Measurements from ENCODE around the gene RBM20.

Gene RBM20

DNA sequence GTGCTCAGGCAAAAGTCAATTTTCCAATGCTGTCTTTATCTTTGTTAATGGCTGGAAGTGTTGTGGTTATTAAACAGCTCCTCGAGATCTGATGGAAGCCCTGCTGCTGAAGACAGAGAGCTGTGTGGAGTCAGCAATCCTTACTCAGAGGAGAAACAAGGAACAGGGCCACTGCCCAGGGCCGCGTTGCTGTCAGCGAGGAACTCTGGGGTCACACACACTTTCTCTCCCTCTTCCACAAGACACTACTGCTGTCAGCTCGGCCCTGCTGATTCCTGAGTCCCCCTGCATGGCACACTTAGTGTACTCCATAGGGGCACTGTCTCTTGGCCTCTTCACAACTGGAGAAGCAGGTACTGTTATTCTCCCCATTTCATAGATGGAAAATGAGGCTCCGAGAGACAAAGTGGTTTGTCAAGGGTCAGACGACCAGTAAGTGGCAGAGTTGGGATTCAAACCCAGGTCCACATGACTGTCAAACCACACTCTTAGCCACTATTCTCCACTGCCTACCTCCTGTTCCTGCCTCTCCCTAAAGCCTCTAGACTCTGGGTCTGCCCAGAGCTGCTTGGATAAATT, 198.3 kb downstream of the RBM20 start:
- DNase-seq (ENCODE audit: insufficient read length, low spot score) (no peak), FAIRE-seq (no peak)
- TF ChIP-seq, protein P1, sequence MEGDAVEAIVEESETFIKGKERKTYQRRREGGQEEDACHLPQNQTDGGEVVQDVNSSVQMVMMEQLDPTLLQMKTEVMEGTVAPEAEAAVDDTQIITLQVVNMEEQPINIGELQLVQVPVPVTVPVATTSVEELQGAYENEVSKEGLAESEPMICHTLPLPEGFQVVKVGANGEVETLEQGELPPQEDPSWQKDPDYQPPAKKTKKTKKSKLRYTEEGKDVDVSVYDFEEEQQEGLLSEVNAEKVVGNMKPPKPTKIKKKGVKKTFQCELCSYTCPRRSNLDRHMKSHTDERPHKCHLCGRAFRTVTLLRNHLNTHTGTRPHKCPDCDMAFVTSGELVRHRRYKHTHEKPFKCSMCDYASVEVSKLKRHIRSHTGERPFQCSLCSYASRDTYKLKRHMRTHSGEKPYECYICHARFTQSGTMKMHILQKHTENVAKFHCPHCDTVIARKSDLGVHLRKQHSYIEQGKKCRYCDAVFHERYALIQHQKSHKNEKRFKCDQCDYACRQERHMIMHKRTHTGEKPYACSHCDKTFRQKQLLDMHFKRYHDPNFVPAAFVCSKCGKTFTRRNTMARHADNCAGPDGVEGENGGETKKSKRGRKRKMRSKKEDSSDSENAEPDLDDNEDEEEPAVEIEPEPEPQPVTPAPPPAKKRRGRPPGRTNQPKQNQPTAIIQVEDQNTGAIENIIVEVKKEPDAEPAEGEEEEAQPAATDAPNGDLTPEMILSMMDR (IDR thresholded peaks at IDR 0.05; ENCODE audit: insufficient read depth, missing control alignments): no peak

DNA sequence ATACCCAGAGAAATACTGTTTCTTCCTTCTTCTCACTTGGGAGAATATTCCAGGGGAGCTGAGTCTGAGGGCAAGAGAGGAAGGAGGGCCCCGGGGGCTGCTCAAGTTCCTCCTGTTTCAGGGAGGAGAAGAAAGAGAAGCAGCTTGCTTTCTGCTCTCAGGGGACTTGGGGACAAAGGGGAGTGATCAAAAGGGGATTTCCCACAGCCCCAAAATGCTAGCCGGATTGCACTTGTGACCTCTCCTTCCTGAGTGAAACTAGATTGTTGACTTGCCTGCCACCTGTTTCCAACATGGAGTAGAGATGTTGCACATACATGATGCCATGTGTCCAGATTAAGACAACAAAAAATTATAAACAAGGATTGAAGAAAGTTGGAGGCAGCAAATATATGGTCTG, 198.9 kb downstream of the RBM20 start:
- TF ChIP-seq, protein P1 (IDR thresholded peaks at IDR 0.05; ENCODE audit: insufficient read depth, missing control alignments): no peak
- DNase-seq (ENCODE audit: insufficient read length, low spot score) (no peak), FAIRE-seq (no peak)

DNA sequence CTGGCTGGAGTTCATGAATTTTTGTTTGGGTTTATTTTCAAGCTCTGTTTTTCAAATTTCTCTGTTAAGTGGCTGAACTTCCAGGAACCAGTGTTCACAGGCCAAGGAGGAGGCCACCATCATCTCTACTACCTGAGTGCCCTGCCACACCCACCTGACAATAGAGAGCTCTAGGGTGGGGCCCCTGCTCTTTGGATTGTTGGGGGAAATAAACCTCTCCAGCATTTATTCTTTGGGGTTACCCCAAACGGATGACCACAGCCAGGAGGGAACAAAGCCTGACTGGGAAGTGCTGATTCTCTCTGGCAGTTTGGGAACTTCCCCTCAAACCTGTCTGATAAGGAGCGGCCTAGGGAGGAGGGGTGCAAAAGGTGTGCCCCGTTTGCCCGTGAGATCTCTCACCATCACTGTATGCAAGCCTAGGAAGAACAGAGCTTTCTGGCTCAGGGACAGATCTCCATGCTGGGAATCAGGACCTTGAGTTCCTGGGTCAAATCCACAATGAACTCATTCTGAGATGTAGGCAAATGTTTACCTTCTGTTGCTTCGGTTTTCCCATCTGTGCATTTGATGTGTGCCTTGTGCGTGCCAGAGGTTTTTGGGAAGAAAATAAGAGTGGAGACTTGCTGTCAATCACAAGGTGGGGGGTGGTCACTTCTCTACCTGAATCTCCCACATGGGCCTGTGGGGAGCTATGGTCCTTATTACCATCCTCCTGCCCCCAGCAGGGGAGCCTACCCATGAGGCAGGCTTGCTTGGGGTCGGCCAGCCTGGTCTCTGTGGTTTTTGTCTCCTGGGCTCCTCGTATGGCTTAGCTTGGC, 199.9 kb downstream of the RBM20 start:
- no peak for DNase-seq (ENCODE audit: insufficient read length, low spot score)
- FAIRE-seq: no peak

DNA sequence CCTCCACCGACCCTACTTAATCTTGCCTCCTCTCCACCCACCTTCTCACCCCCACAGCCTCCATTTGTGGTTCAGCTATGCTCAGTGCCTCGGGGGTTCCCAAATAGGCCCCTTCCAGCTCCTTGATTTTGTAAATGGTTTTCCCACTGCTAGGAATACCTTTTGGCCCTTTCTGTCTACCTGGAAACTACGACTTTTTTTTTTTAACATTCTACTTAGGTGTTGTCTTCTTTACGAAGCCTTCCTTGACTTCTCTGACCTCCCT, 200.4 kb downstream of the RBM20 start:
- FAIRE-seq (no peak), DNase-seq (ENCODE audit: insufficient read length, low spot score) (no peak)
- TF ChIP-seq, protein P1 (IDR thresholded peaks at IDR 0.05; ENCODE audit: insufficient read depth, missing control alignments): no peak

More for the DNA sequence above, 199.9 kb downstream of the RBM20 start:
- TF ChIP-seq, protein P1 (IDR thresholded peaks at IDR 0.05; ENCODE audit: insufficient read depth, missing control alignments): no peak

DNA sequence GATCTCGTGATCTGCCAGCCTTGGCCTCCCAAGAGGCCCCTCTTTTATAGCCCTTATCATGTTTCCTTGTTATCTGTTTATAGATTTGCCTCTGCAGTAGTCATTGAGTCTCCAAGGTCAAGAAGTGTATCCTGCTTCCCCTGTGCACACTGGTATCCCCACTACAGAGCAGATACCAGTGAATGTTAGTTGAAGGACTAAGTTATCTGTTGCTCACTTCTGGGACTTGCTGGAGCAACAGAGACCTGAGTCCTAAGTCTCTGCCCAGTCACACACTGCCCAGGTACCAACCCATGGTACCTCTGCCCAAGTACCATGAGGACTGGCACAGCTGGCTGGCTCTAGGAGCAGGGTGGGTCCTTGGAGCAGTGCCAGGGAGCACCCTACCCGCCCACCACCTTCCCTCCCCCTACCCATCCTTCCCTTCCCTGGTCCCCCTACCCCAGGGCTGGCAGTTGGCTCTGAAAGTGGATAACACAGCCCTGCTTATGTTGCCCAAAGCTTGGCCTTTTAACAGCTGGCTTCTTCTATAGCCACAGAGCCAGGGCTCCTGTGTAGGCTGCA, 201.1 kb downstream of the RBM20 start:
- TF ChIP-seq, protein P1 (IDR thresholded peaks at IDR 0.05; ENCODE audit: insufficient read depth, missing control alignments): no peak
- no peak for FAIRE-seq

DNA sequence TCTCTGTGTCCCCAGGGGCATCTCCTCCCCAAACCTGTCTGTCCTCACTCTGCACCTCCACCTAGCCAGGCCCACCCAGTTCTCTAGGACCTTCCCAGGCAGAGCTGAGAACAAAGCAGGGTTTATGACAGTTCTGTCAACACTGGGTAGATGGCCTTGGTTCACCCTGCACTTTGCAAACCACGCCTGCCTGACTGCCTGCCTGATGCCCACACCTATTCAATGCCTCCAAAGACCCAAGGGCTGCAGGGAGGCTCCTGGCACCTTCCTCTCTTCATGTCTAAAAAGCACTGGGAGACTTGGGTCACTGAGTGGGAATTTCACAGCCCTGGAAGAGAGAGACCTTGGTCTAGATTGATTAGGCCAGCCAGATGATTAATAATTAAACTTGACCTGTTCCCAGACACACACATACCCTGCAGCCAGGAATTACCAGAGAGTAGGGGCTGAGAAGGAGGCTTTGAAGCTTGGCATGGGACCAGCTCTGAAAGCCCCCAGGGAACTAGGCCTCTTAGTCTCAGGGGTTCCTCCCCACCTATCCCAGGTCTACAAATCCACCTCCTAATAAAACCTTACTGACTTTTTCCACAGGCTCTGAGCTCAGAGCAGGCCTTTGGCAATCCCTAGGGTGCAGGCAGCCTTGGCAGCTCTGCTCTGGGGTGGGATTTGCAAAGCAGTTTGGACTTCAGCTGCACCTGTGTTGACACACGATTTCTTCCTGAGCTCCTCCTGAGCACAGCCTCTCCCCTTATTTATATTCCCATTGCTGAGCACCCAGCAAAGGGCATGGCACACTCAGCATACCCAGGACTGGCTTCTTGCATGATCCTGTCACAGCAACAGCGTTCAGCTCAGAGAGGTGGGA, 201.9 kb downstream of the RBM20 start:
- no peak for FAIRE-seq
- TF ChIP-seq, protein P1 (IDR thresholded peaks at IDR 0.05; ENCODE audit: insufficient read depth, missing control alignments): no peak
- no peak for DNase-seq (ENCODE audit: insufficient read length, low spot score)

More for the DNA sequence above, 201.1 kb downstream of the RBM20 start:
- no peak for DNase-seq (ENCODE audit: insufficient read length, low spot score)

Data from D721Med (cell line).